WTC11 (cell line): ENCODE measurements around the gene ADGRL2. TPM values are rescaled to one million over a fixed set of nuclear protein-coding genes. Genes with fewer than 3 reads are reported as not detected.

Experiments
- ATAC-seq: fragments of 200-7000 bp; cut with Tn5 transposase; 2 replicates; pipeline ENCODE4 v1.10.0; 2021; ENCODE audit warnings: mild to moderate bottlenecking, moderate library complexity
- CTCF ChIA-PET: fragments of 300-600 bp; sonication (Branson Sonifier 250); formaldehyde crosslinking; loops from one replicate; lab custom pipeline; 2021; ENCODE audit warnings: antibody characterized with exemption; lab: Charles Lee
- POLR2A ChIA-PET: fragments of 350-600 bp; sonication (Branson Sonifier 250); formaldehyde crosslinking; loops from one replicate; lab custom pipeline; 2021; ENCODE audit warnings: antibody characterized with exemption; lab: Charles Lee
- DNase-seq: peaks from one replicate; pipeline ENCODE4 v3.0.0; 2021; ENCODE audit warnings: low spot score
- H3K27ac Mint-ChIP-seq: 2 replicates; pipeline ENCODE4 v1.8.0; 2021; ENCODE audit warnings: mixed read lengths
- H3K27me3 Mint-ChIP-seq: 2 replicates; pipeline ENCODE4 v1.8.0; 2021; ENCODE audit warnings: low read depth, mild to moderate bottlenecking, moderate library complexity, mixed read lengths
- H3K36me3 Mint-ChIP-seq: 2 replicates; pipeline ENCODE4 v1.8.0; 2021; ENCODE audit warnings: mixed read lengths
- H3K4me1 Mint-ChIP-seq: 2 replicates; pipeline ENCODE4 v1.8.0; 2022; ENCODE audit warnings: mixed read lengths
- H3K4me3 Mint-ChIP-seq: 2 replicates; pipeline ENCODE4 v1.8.0; 2021; ENCODE audit warnings: mild to moderate bottlenecking, moderate library complexity, mixed read lengths
- H3K9me3 Mint-ChIP-seq: 2 replicates; pipeline ENCODE4 v1.8.0; 2021; ENCODE audit warnings: mixed read lengths
- ATF1 ChIP-seq: sonication (generic); formaldehyde crosslinking; IDR thresholded peaks from 2 replicates; pipeline ENCODE4 v1.8.1; 2023; ENCODE audit warnings: mild to moderate bottlenecking, moderate library complexity, missing genetic modification reagents
- ATF6 ChIP-seq: sonication (generic); formaldehyde crosslinking; IDR thresholded peaks from 2 replicates; pipeline ENCODE4 v1.8.1; 2023; ENCODE audit warnings: mild to moderate bottlenecking, missing genetic modification reagents
- E2F1 ChIP-seq: sonication (generic); formaldehyde crosslinking; IDR thresholded peaks from 2 replicates; pipeline ENCODE4 v1.8.0; 2022; ENCODE audit warnings: mild to moderate bottlenecking, missing genetic modification reagents
- ETV6 ChIP-seq: sonication (generic); formaldehyde crosslinking; IDR thresholded peaks from 2 replicates; pipeline ENCODE4 v1.8.1; 2022; ENCODE audit warnings: mild to moderate bottlenecking, missing genetic modification reagents
- FOXP4 ChIP-seq: sonication (generic); formaldehyde crosslinking; IDR thresholded peaks from 2 replicates; pipeline ENCODE4 v1.8.0; 2022; ENCODE audit warnings: mild to moderate bottlenecking, missing genetic modification reagents
- IRF2 ChIP-seq: sonication (generic); formaldehyde crosslinking; IDR thresholded peaks from 2 replicates; pipeline ENCODE4 v1.8.0; 2022; ENCODE audit warnings: low read depth, missing genetic modification reagents, borderline replicate concordance
- KAT7 ChIP-seq: sonication (generic); formaldehyde crosslinking; IDR thresholded peaks from 2 replicates; pipeline ENCODE4 v1.8.1; 2023; ENCODE audit warnings: missing genetic modification reagents, mild to moderate bottlenecking, borderline replicate concordance
- NFATC4 ChIP-seq: fragments of 250-450 bp; sonication (Bioruptor Pico); IDR thresholded peaks from 2 replicates; pipeline ENCODE4 v1.9.0; 2021; ENCODE audit warnings: mild to moderate bottlenecking
- NFE2L1 ChIP-seq: sonication (generic); formaldehyde crosslinking; IDR thresholded peaks from 2 replicates; pipeline ENCODE4 v1.8.1; 2023; ENCODE audit warnings: missing genetic modification reagents
- NR3C1 ChIP-seq: sonication (generic); formaldehyde crosslinking; conservative IDR thresholded peaks from 2 replicates; pipeline ENCODE4 v1.8.1; 2023; ENCODE audit warnings: low read depth, mild to moderate bottlenecking, missing genetic modification reagents
- PRDM15 ChIP-seq: sonication (generic); formaldehyde crosslinking; IDR thresholded peaks from 2 replicates; pipeline ENCODE4 v1.8.0; 2022; ENCODE audit warnings: missing genetic modification reagents
- RORB ChIP-seq: fragments of 250-450 bp; sonication (Bioruptor Pico); IDR thresholded peaks from 2 replicates; pipeline ENCODE4 v1.9.0; 2021; ENCODE audit warnings: mild to moderate bottlenecking
- SMAD3 ChIP-seq: sonication (generic); formaldehyde crosslinking; IDR thresholded peaks from 2 replicates; pipeline ENCODE4 v1.8.0; 2022; ENCODE audit warnings: missing genetic modification reagents, mild to moderate bottlenecking, borderline replicate concordance
- TEAD1 ChIP-seq: sonication (generic); formaldehyde crosslinking; IDR thresholded peaks from 2 replicates; pipeline ENCODE4 v1.8.0; 2022; ENCODE audit warnings: mild to moderate bottlenecking, missing genetic modification reagents
- TEAD4 ChIP-seq: sonication (generic); formaldehyde crosslinking; IDR thresholded peaks from 2 replicates; pipeline ENCODE4 v1.8.0; 2022; ENCODE audit warnings: mild to moderate bottlenecking, missing genetic modification reagents
- ZBTB21 ChIP-seq: sonication (generic); formaldehyde crosslinking; IDR thresholded peaks from 2 replicates; pipeline ENCODE4 v1.8.1; 2023; ENCODE audit warnings: mild to moderate bottlenecking, missing genetic modification reagents, borderline replicate concordance
- ZNF532 ChIP-seq: fragments of 250-450 bp; sonication (Bioruptor Pico); IDR thresholded peaks from 2 replicates; pipeline ENCODE4 v1.9.0; 2021; ENCODE audit warnings: mild to moderate bottlenecking, borderline replicate concordance
- ZNF671 ChIP-seq: fragments of 250-450 bp; sonication (Bioruptor Pico); IDR thresholded peaks from 2 replicates; pipeline ENCODE4 v1.8.0; 2021; ENCODE audit warnings: mild to moderate bottlenecking
- ZSCAN18 ChIP-seq: fragments of 250-450 bp; sonication (Bioruptor Pico); IDR thresholded peaks from 2 replicates; pipeline ENCODE4 v2.1.2; 2022; ENCODE audit warnings: mild to moderate bottlenecking, moderate library complexity
- total RNA-seq: library from RNA; stranded (reverse); gene quantifications from 3 replicates; pipeline ENCODE4 v1.2.3, GENCODE V29; 2021

ADGRL2 gene
- total RNA-seq, 1 experiment from 2014 or later: 71.6 TPM

- no peak for DNase-seq
- H3K9me3 Mint-ChIP-seq: no peaks in the 10 kb centered on the region
- no peaks in the 10 kb centered on the region for H3K36me3 Mint-ChIP-seq
- peaks cover 26% of the 10 kb centered on the region for H3K4me1 Mint-ChIP-seq
- no peaks in the 10 kb centered on the region for H3K27me3 Mint-ChIP-seq
- ChIA-PET CTCF (no interaction called here), POLR2A (no interaction called here)
- no peak overlapping the region for H3K4me3 Mint-ChIP-seq
- TF ChIP-seq TEAD4 (CRISPR knock-in tag) (no peak), KAT7 (CRISPR knock-in tag) (no peak), PRDM15 (CRISPR knock-in tag) (no peak), SMAD3 (no peak), NR3C1 (no peak), ZBTB21 (CRISPR knock-in tag) (no peak), NFATC4 (CRISPR knock-in tag) (no peak), ETV6 (CRISPR knock-in tag) (no peak), ZNF671 (CRISPR knock-in tag) (no peak), E2F1 (CRISPR knock-in tag) (no peak), IRF2 (CRISPR knock-in tag) (no peak), RORB (CRISPR knock-in tag) (no peak)
- no peak overlapping the region for H3K27ac Mint-ChIP-seq
- no peak for ATAC-seq
Observed at GRCh38 chr1:81757398-81758020, 43.2 kb upstream of the ADGRL2 start.

- H3K36me3 Mint-ChIP-seq: no peaks in the 10 kb centered on the region
- no peak overlapping the region for H3K27ac Mint-ChIP-seq
- no peak for TF ChIP-seq ZSCAN18 (CRISPR knock-in tag)
- no peak for TF ChIP-seq FOXP4 (CRISPR knock-in tag)
- no peak for TF ChIP-seq ZNF671 (CRISPR knock-in tag)
- TF ChIP-seq ATF1 (CRISPR knock-in tag): no peak
- TF ChIP-seq ATF6 (CRISPR knock-in tag): no peak
- no peak for TF ChIP-seq TEAD1 (CRISPR knock-in tag)
- no peak for TF ChIP-seq NFE2L1 (CRISPR knock-in tag)
- TF ChIP-seq ETV6 (CRISPR knock-in tag): no peak
- no peak for TF ChIP-seq ZNF532 (CRISPR knock-in tag)
- TF ChIP-seq, all 79 proteins: peak for 0
- Mint-ChIP-seq H3K27me3 (no peaks in the 10 kb centered on the region), H3K9me3 (no peaks in the 10 kb centered on the region), H3K4me1 (peaks cover 26% of the 10 kb centered on the region), H3K4me3 (no peak overlapping the region)
- no peak for DNase-seq
- ChIA-PET POLR2A (no interaction called here), CTCF (interaction anchor here (0.8 to 1.0 kb wide), 2 partner anchors 208 to 344 kb away, joined by 3 read pairs; no protein-coding TSS in a partner anchor)
- no peak for ATAC-seq
Observed at GRCh38 chr1:81758181-81758580, 42.6 kb upstream of the ADGRL2 start.
